ENCODE results near the gene BRCC3.
"Not testable (repeated sequence)": the region's sequence is repeated elsewhere in the genome, so short reads cannot be mapped to it uniquely, and the experiment has no call there.

The BRCC3 gene

GRCh38 chrX:155147612-155148011 lies 76.3 kb downstream of the BRCC3 start:
- H3K36me3 ChIP-seq (replicated peaks in 1 of 2; ENCODE audit: control insufficient read depth in 2 of 2, insufficient read depth in 2 of 2, low read length in 2 of 2); H3K4me1 ChIP-seq (ENCODE audit: control insufficient read depth in 2 of 2, insufficient read depth in 1 of 2, low read depth in 1 of 2, low read length in 2 of 2); H4K91ac ChIP-seq (ENCODE audit: low read depth, low read length, poor library complexity); H3K27me3 ChIP-seq (ENCODE audit: control insufficient read depth in 3 of 3, insufficient read depth in 3 of 3, low read depth in 1 of 3, low read length in 3 of 3); H4K8ac ChIP-seq (ENCODE audit: low read depth, low read length); H3K4me3 ChIP-seq (ENCODE audit: low read length in 2 of 2); H2BK5ac ChIP-seq (ENCODE audit: low read length); H2AFZ ChIP-seq (ENCODE audit: low read length); H3K79me1 ChIP-seq (ENCODE audit: low read depth, low read length); H3K14ac ChIP-seq (ENCODE audit: low read length); H3K27ac ChIP-seq (replicated peaks; ENCODE audit: low read length); H3K9ac ChIP-seq (ENCODE audit: low read depth, low read length, poor library complexity); H2BK15ac ChIP-seq (ENCODE audit: low read length); H3K23ac ChIP-seq (ENCODE audit: low read depth, low read length, poor library complexity); H2AK5ac ChIP-seq (ENCODE audit: low read depth, low read length); H2BK12ac ChIP-seq (ENCODE audit: low read length); H2BK120ac ChIP-seq (ENCODE audit: low read depth, low read length); H3K9me3 ChIP-seq (replicated peaks in 1 of 2; ENCODE audit: control insufficient read depth in 2 of 2, insufficient read depth in 1 of 2, low read depth in 1 of 2, low read length in 2 of 2); H3K18ac ChIP-seq (ENCODE audit: low read length); H3K4ac ChIP-seq (ENCODE audit: low read length); H3K4me2 ChIP-seq (ENCODE audit: insufficient read depth, low read length, poor library complexity, severe bottlenecking); DNase-seq (ENCODE audit: low spot score): not testable (repeated sequence)
- no CpG with 5 or more reads among the region's 6 CpGs for WGBS, 2 donors (ENCODE audit: extremely low coverage in 2 of 2, insufficient read length in 2 of 2, insufficient replicate concordance in 1 of 2)

DNA sequence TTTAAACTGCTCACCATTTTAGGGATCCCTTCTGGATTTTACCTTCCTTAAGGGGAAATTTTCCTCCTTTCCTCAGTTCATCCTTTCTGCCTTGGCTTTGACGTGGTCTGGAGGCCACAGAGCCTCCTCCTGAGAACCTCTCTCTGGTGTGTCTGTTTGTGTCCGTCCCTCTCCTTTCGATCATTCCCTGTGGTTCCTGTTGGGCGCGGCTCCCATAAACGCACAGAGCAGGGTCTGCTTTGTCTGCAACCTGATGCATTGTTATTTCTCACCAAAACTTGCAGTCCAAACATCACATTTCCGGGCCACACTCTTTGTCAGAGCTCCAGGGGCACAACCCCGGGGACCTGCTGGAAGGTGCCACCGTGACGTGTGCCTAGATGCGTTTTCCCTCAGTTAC lies 76.9 kb downstream of the BRCC3 start:
- not testable (repeated sequence) for H2BK120ac ChIP-seq (ENCODE audit: low read depth, low read length); H3K18ac ChIP-seq (ENCODE audit: low read length); H4K91ac ChIP-seq (ENCODE audit: low read depth, low read length, poor library complexity); H2AK5ac ChIP-seq (ENCODE audit: low read depth, low read length); H3K4ac ChIP-seq (ENCODE audit: low read length); H2BK5ac ChIP-seq (ENCODE audit: low read length); H3K4me3 ChIP-seq (ENCODE audit: low read length in 2 of 2); H3K27me3 ChIP-seq (ENCODE audit: control insufficient read depth in 3 of 3, insufficient read depth in 3 of 3, low read depth in 1 of 3, low read length in 3 of 3); H2BK12ac ChIP-seq (ENCODE audit: low read length); H3K9ac ChIP-seq (ENCODE audit: low read depth, low read length, poor library complexity); DNase-seq (ENCODE audit: low spot score); H3K36me3 ChIP-seq (replicated peaks in 1 of 2; ENCODE audit: control insufficient read depth in 2 of 2, insufficient read depth in 2 of 2, low read length in 2 of 2); H3K4me2 ChIP-seq (ENCODE audit: insufficient read depth, low read length, poor library complexity, severe bottlenecking); H3K4me1 ChIP-seq (ENCODE audit: control insufficient read depth in 2 of 2, insufficient read depth in 1 of 2, low read depth in 1 of 2, low read length in 2 of 2); H3K27ac ChIP-seq (replicated peaks; ENCODE audit: low read length); H3K23ac ChIP-seq (ENCODE audit: low read depth, low read length, poor library complexity); H3K9me3 ChIP-seq (replicated peaks in 1 of 2; ENCODE audit: control insufficient read depth in 2 of 2, insufficient read depth in 1 of 2, low read depth in 1 of 2, low read length in 2 of 2); H3K14ac ChIP-seq (ENCODE audit: low read length); H3K79me1 ChIP-seq (ENCODE audit: low read depth, low read length); H2BK15ac ChIP-seq (ENCODE audit: low read length); H4K8ac ChIP-seq (ENCODE audit: low read depth, low read length); H2AFZ ChIP-seq (ENCODE audit: low read length)
- no CpG with 5 or more reads among the region's 11 CpGs for WGBS, 2 donors (ENCODE audit: extremely low coverage in 2 of 2, insufficient read length in 2 of 2, insufficient replicate concordance in 1 of 2)

- WGBS, 2 donors (ENCODE audit: extremely low coverage in 2 of 2, insufficient read length in 2 of 2, insufficient replicate concordance in 1 of 2), result no CpG with 5 or more reads among the region's 7 CpGs
- H3K18ac ChIP-seq (ENCODE audit: low read length), result no peak overlapping the region
- no peak overlapping the region for H2BK12ac ChIP-seq (ENCODE audit: low read length)
- H3K23ac ChIP-seq (ENCODE audit: low read depth, low read length, poor library complexity), result no peak overlapping the region
- no peak overlapping the region for H2BK15ac ChIP-seq (ENCODE audit: low read length)
- H2BK120ac ChIP-seq (ENCODE audit: low read depth, low read length), result no peak overlapping the region
- H3K79me1 ChIP-seq (ENCODE audit: low read depth, low read length), result no peaks in the 10 kb centered on the region
- H3K27me3 ChIP-seq (ENCODE audit: control insufficient read depth in 3 of 3, insufficient read depth in 3 of 3, low read depth in 1 of 3, low read length in 3 of 3), result peaks cover 0 to 2% (median 0%) of the 10 kb centered on the region in 3 experiments
- no peaks in the 10 kb centered on the region for H3K9me3 ChIP-seq (replicated peaks in 1 of 2; ENCODE audit: control insufficient read depth in 2 of 2, insufficient read depth in 1 of 2, low read depth in 1 of 2, low read length in 2 of 2)
- DNase-seq (ENCODE audit: low spot score), result peak; percentile 0
- no peak overlapping the region for H4K8ac ChIP-seq (ENCODE audit: low read depth, low read length)
- no peak overlapping the region for H3K9ac ChIP-seq (ENCODE audit: low read depth, low read length, poor library complexity)
- no peak overlapping the region for H3K14ac ChIP-seq (ENCODE audit: low read length)
- no peak overlapping the region for H2AK5ac ChIP-seq (ENCODE audit: low read depth, low read length)
- no peaks in the 10 kb centered on the region for H3K36me3 ChIP-seq (replicated peaks in 1 of 2; ENCODE audit: control insufficient read depth in 2 of 2, insufficient read depth in 2 of 2, low read length in 2 of 2)
- H3K27ac ChIP-seq (replicated peaks; ENCODE audit: low read length), result no peak overlapping the region
- H4K91ac ChIP-seq (ENCODE audit: low read depth, low read length, poor library complexity), result no peak overlapping the region
- no peak overlapping the region for H2BK5ac ChIP-seq (ENCODE audit: low read length)
- no peak overlapping the region for H3K4me2 ChIP-seq (ENCODE audit: insufficient read depth, low read length, poor library complexity, severe bottlenecking)
- no peak overlapping the region for H3K4me3 ChIP-seq (ENCODE audit: low read length in 2 of 2)
- H3K4me1 ChIP-seq (ENCODE audit: control insufficient read depth in 2 of 2, insufficient read depth in 1 of 2, low read depth in 1 of 2, low read length in 2 of 2), result no peaks in the 10 kb centered on the region
- H3K4ac ChIP-seq (ENCODE audit: low read length), result no peak overlapping the region
- H2AFZ ChIP-seq (ENCODE audit: low read length), result no peak overlapping the region
These were observed 77.6 kb downstream of the BRCC3 start for GRCh38 chrX:155148724-155149537.

- H3K4me2 ChIP-seq (ENCODE audit: insufficient read depth, low read length, poor library complexity, severe bottlenecking), result no peak overlapping the region
- H2BK5ac ChIP-seq (ENCODE audit: low read length), result no peak overlapping the region
- no peak overlapping the region for H3K4ac ChIP-seq (ENCODE audit: low read length)
- no peak overlapping the region for H3K23ac ChIP-seq (ENCODE audit: low read depth, low read length, poor library complexity)
- no CpG with 5 or more reads among the region's 2 CpGs for WGBS, 2 donors (ENCODE audit: extremely low coverage in 2 of 2, insufficient read length in 2 of 2, insufficient replicate concordance in 1 of 2)
- no peak overlapping the region for H3K27ac ChIP-seq (replicated peaks; ENCODE audit: low read length)
- H3K79me1 ChIP-seq (ENCODE audit: low read depth, low read length), result no peaks in the 10 kb centered on the region
- no peak overlapping the region for H2BK12ac ChIP-seq (ENCODE audit: low read length)
- no peak overlapping the region for H3K9ac ChIP-seq (ENCODE audit: low read depth, low read length, poor library complexity)
- H4K8ac ChIP-seq (ENCODE audit: low read depth, low read length), result no peak overlapping the region
- no peak overlapping the region for H2AFZ ChIP-seq (ENCODE audit: low read length)
- H2AK5ac ChIP-seq (ENCODE audit: low read depth, low read length), result no peak overlapping the region
- no peak overlapping the region for H3K4me3 ChIP-seq (ENCODE audit: low read length in 2 of 2)
- H3K14ac ChIP-seq (ENCODE audit: low read length), result no peak overlapping the region
- no peak overlapping the region for H2BK120ac ChIP-seq (ENCODE audit: low read depth, low read length)
- no peak overlapping the region for H3K18ac ChIP-seq (ENCODE audit: low read length)
- H3K27me3 ChIP-seq (ENCODE audit: control insufficient read depth in 3 of 3, insufficient read depth in 3 of 3, low read depth in 1 of 3, low read length in 3 of 3), result no peaks in the 10 kb centered on the region
- DNase-seq (ENCODE audit: low spot score), result no peak
- H2BK15ac ChIP-seq (ENCODE audit: low read length), result no peak overlapping the region
- no peak overlapping the region for H4K91ac ChIP-seq (ENCODE audit: low read depth, low read length, poor library complexity)
- no peaks in the 10 kb centered on the region for H3K4me1 ChIP-seq (ENCODE audit: control insufficient read depth in 2 of 2, insufficient read depth in 1 of 2, low read depth in 1 of 2, low read length in 2 of 2)
- no peaks in the 10 kb centered on the region for H3K9me3 ChIP-seq (replicated peaks in 1 of 2; ENCODE audit: control insufficient read depth in 2 of 2, insufficient read depth in 1 of 2, low read depth in 1 of 2, low read length in 2 of 2)
- no peaks in the 10 kb centered on the region for H3K36me3 ChIP-seq (replicated peaks in 1 of 2; ENCODE audit: control insufficient read depth in 2 of 2, insufficient read depth in 2 of 2, low read length in 2 of 2)
These were observed 98.6 kb downstream of the BRCC3 start for GRCh38 chrX:155169881-155170280.
